ENCODE data around the gene DOC2A.

Gene DOC2A

GRCh38 chr16:30010844-30011713 is at the start of gene DOC2A:
DOC2A (minus strand) TSS chr16:30011027; CDS start chr16:30010222, 805 bp downstream.
- H3K9me3 ChIP-seq (ENCODE audit: control insufficient read depth, insufficient read depth, low read length): no peaks in the 10 kb centered on the region
- H3K27ac ChIP-seq (ENCODE audit: low read depth, low read length): no peak within 1 kb of the TSS
- peaks cover 4% of the 10 kb centered on the region for H3K4me1 ChIP-seq (ENCODE audit: control insufficient read depth, insufficient read depth, low read length)
- H3K27me3 ChIP-seq (ENCODE audit: control insufficient read depth, insufficient read depth, low read length): peaks cover 22% of the 10 kb centered on the region
- H3K36me3 ChIP-seq (ENCODE audit: control insufficient read depth, insufficient read depth, low read length): peaks cover 5% of the 10 kb centered on the region; the same call in 1 of the 2 replicates
- peak within 1 kb of the TSS; percentile 89 for H3K4me3 ChIP-seq (ENCODE audit: low read depth, low read length)
- no peak within 1 kb of the TSS for H3K9ac ChIP-seq (ENCODE audit: low read depth, low read length)

GRCh38 chr16:30060346-30060745 is 49.5 kb upstream of the DOC2A start:
- H3K9ac ChIP-seq (ENCODE audit: low read depth, low read length): no peak overlapping the region
- no peak overlapping the region for H3K27ac ChIP-seq (ENCODE audit: low read depth, low read length)
- no peaks in the 10 kb centered on the region for H3K9me3 ChIP-seq (ENCODE audit: control insufficient read depth, insufficient read depth, low read length)
- H3K4me3 ChIP-seq (ENCODE audit: low read depth, low read length): no peak overlapping the region
- no peaks in the 10 kb centered on the region for H3K27me3 ChIP-seq (ENCODE audit: control insufficient read depth, insufficient read depth, low read length)
- no peaks in the 10 kb centered on the region for H3K36me3 ChIP-seq (ENCODE audit: control insufficient read depth, insufficient read depth, low read length)
- peaks cover 8% of the 10 kb centered on the region; the same call in 1 of the 2 replicates for H3K4me1 ChIP-seq (ENCODE audit: control insufficient read depth, insufficient read depth, low read length)

GRCh38 chr16:30054959-30055553 is 44.2 kb upstream of the DOC2A start:
- H3K27me3 ChIP-seq (ENCODE audit: control insufficient read depth, insufficient read depth, low read length): no peaks in the 10 kb centered on the region
- no peaks in the 10 kb centered on the region for H3K36me3 ChIP-seq (ENCODE audit: control insufficient read depth, insufficient read depth, low read length)
- no peaks in the 10 kb centered on the region for H3K4me1 ChIP-seq (ENCODE audit: control insufficient read depth, insufficient read depth, low read length)
- H3K4me3 ChIP-seq (ENCODE audit: low read depth, low read length): no peak overlapping the region
- no peak overlapping the region for H3K9ac ChIP-seq (ENCODE audit: low read depth, low read length)
- H3K9me3 ChIP-seq (ENCODE audit: control insufficient read depth, insufficient read depth, low read length): no peaks in the 10 kb centered on the region
- H3K27ac ChIP-seq (ENCODE audit: low read depth, low read length): no peak overlapping the region

GRCh38 chr16:30054451-30054850 is 43.6 kb upstream of the DOC2A start:
- Histone ChIP-seq H3K27me3 (ENCODE audit: control insufficient read depth, insufficient read depth, low read length) (no peaks in the 10 kb centered on the region), H3K4me1 (ENCODE audit: control insufficient read depth, insufficient read depth, low read length) (no peaks in the 10 kb centered on the region), H3K27ac (ENCODE audit: low read depth, low read length) (no peak overlapping the region), H3K9me3 (ENCODE audit: control insufficient read depth, insufficient read depth, low read length) (no peaks in the 10 kb centered on the region), H3K9ac (ENCODE audit: low read depth, low read length) (no peak overlapping the region), H3K36me3 (ENCODE audit: control insufficient read depth, insufficient read depth, low read length) (no peaks in the 10 kb centered on the region), H3K4me3 (ENCODE audit: low read depth, low read length) (no peak overlapping the region)

- Histone ChIP-seq H3K9me3 (ENCODE audit: control insufficient read depth, insufficient read depth, low read length) (no peaks in the 10 kb centered on the region), H3K27ac (ENCODE audit: low read depth, low read length) (no peak overlapping the region), H3K36me3 (ENCODE audit: control insufficient read depth, insufficient read depth, low read length) (no peaks in the 10 kb centered on the region), H3K4me1 (ENCODE audit: control insufficient read depth, insufficient read depth, low read length) (no peaks in the 10 kb centered on the region), H3K9ac (ENCODE audit: low read depth, low read length) (no peak overlapping the region), H3K27me3 (ENCODE audit: control insufficient read depth, insufficient read depth, low read length) (no peaks in the 10 kb centered on the region), H3K4me3 (ENCODE audit: low read depth, low read length) (peak overlapping the region; percentile 82)
These were observed 42.7 kb upstream of the DOC2A start for GRCh38 chr16:30053376-30054015.

GRCh38 chr16:30052671-30053372 is 42.0 kb upstream of the DOC2A start:
- Histone ChIP-seq H3K9ac (ENCODE audit: low read depth, low read length) (no peak overlapping the region), H3K4me1 (ENCODE audit: control insufficient read depth, insufficient read depth, low read length) (no peaks in the 10 kb centered on the region), H3K36me3 (ENCODE audit: control insufficient read depth, insufficient read depth, low read length) (no peaks in the 10 kb centered on the region), H3K4me3 (ENCODE audit: low read depth, low read length) (peak overlapping the region; percentile 82), H3K27ac (ENCODE audit: low read depth, low read length) (no peak overlapping the region), H3K9me3 (ENCODE audit: control insufficient read depth, insufficient read depth, low read length) (no peaks in the 10 kb centered on the region), H3K27me3 (ENCODE audit: control insufficient read depth, insufficient read depth, low read length) (no peaks in the 10 kb centered on the region)

- Histone ChIP-seq H3K9ac (ENCODE audit: low read depth, low read length) (no peak overlapping the region), H3K4me3 (ENCODE audit: low read depth, low read length) (no peak overlapping the region), H3K36me3 (ENCODE audit: control insufficient read depth, insufficient read depth, low read length) (no peaks in the 10 kb centered on the region), H3K27ac (ENCODE audit: low read depth, low read length) (no peak overlapping the region), H3K27me3 (ENCODE audit: control insufficient read depth, insufficient read depth, low read length) (no peaks in the 10 kb centered on the region), H3K9me3 (ENCODE audit: control insufficient read depth, insufficient read depth, low read length) (no peaks in the 10 kb centered on the region), H3K4me1 (ENCODE audit: control insufficient read depth, insufficient read depth, low read length) (no peaks in the 10 kb centered on the region)
These were observed 40.7 kb upstream of the DOC2A start for GRCh38 chr16:30051518-30051917.

GRCh38 chr16:30049871-30050270 is 39.0 kb upstream of the DOC2A start:
- Histone ChIP-seq H3K27me3 (ENCODE audit: control insufficient read depth, insufficient read depth, low read length) (no peaks in the 10 kb centered on the region), H3K4me3 (ENCODE audit: low read depth, low read length) (no peak overlapping the region), H3K4me1 (ENCODE audit: control insufficient read depth, insufficient read depth, low read length) (no peaks in the 10 kb centered on the region), H3K9ac (ENCODE audit: low read depth, low read length) (no peak overlapping the region), H3K27ac (ENCODE audit: low read depth, low read length) (no peak overlapping the region), H3K36me3 (ENCODE audit: control insufficient read depth, insufficient read depth, low read length) (no peaks in the 10 kb centered on the region), H3K9me3 (ENCODE audit: control insufficient read depth, insufficient read depth, low read length) (no peaks in the 10 kb centered on the region)

- Histone ChIP-seq H3K36me3 (ENCODE audit: control insufficient read depth, insufficient read depth, low read length) (no peaks in the 10 kb centered on the region), H3K27ac (ENCODE audit: low read depth, low read length) (no peak overlapping the region), H3K4me3 (ENCODE audit: low read depth, low read length) (no peak overlapping the region), H3K27me3 (ENCODE audit: control insufficient read depth, insufficient read depth, low read length) (no peaks in the 10 kb centered on the region), H3K9ac (ENCODE audit: low read depth, low read length) (no peak overlapping the region), H3K9me3 (ENCODE audit: control insufficient read depth, insufficient read depth, low read length) (no peaks in the 10 kb centered on the region), H3K4me1 (ENCODE audit: control insufficient read depth, insufficient read depth, low read length) (no peaks in the 10 kb centered on the region)
These were observed 35.8 kb upstream of the DOC2A start for GRCh38 chr16:30046588-30046987.

- Histone ChIP-seq H3K9ac (ENCODE audit: low read depth, low read length) (no peak overlapping the region), H3K9me3 (ENCODE audit: control insufficient read depth, insufficient read depth, low read length) (no peaks in the 10 kb centered on the region), H3K27ac (ENCODE audit: low read depth, low read length) (no peak overlapping the region), H3K27me3 (ENCODE audit: control insufficient read depth, insufficient read depth, low read length) (no peaks in the 10 kb centered on the region), H3K4me3 (ENCODE audit: low read depth, low read length) (no peak overlapping the region), H3K4me1 (ENCODE audit: control insufficient read depth, insufficient read depth, low read length) (no peaks in the 10 kb centered on the region), H3K36me3 (ENCODE audit: control insufficient read depth, insufficient read depth, low read length) (no peaks in the 10 kb centered on the region)
These were observed 35.4 kb upstream of the DOC2A start for GRCh38 chr16:30046178-30046577.
